GM21786 (cell line): Measurements from ENCODE around the gene SCIN.
"Not testable (repeated sequence)": the region's sequence is repeated elsewhere in the genome, so short reads cannot be mapped to it uniquely, and the experiment has no call there.

Experiments
- ATAC-seq: cut with Tn5 transposase; IDR thresholded peaks from one replicate; pipeline ENCODE4 v1.9.1; 2021; ENCODE audit not compliant: unreplicated experiment

The SCIN gene

GRCh38 chr7:12686234-12686890 is 115.8 kb downstream of the SCIN start:
- ATAC-seq: peak; percentile 72

GRCh38 chr7:12686891-12687717 is 116.6 kb downstream of the SCIN start, which contains the start of gene ARL4A:
TSS of gene ARL4A (plus strand) at chr7:12687633. CDS start at chr7:12688255, 622 bp downstream.
- ATAC-seq: peak; percentile 80

GRCh38 chr7:12687718-12688171 is 117.2 kb downstream of the SCIN start:
- no peak for ATAC-seq

- not testable (repeated sequence) for ATAC-seq
These were observed 118.1 kb downstream of the SCIN start for GRCh38 chr7:12688485-12689170.

- ATAC-seq: no peak
These were observed 118.9 kb downstream of the SCIN start for GRCh38 chr7:12689451-12689850.

DNA sequence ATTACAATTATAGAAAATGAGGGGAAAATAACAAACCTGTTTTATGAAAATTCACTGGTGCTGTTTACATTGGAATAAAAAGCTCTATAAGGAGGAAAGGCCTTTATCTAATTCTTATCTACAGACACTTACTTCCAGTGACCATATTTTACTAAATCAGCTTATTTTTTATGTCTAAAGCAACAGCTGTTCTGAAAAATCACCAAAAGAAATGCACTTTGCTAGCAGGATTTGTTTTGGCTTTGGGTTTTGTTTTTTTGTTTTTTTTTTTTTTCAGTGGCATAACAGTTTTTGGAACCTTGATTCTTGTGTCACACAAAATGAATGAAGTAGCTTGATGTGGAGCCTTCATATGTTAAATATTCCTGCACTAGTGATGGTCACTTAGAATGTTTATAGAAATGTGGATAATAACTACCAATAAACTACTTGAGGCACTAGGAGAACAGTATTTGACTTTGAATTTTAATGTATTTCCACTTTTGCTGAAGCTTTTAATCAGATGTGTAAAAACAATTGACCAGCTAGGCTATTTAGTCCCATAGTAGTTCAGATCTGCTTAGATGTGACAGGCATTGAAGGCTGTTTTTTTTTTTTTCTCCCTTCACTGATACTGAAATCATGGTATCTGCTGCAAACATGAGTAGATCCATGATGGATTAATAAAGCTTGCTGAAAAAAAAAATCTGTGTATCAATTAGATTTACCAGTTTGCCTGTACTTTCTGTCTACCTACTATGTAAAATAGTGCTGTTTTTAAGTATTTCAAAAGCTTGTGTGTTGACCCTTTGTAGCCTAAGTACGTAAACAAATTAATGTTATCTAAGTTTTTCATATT is 119.7 kb downstream of the SCIN start:
- no peak for ATAC-seq

- ATAC-seq: not testable (repeated sequence)
These were observed 120.9 kb downstream of the SCIN start for GRCh38 chr7:12691388-12691787.

DNA sequence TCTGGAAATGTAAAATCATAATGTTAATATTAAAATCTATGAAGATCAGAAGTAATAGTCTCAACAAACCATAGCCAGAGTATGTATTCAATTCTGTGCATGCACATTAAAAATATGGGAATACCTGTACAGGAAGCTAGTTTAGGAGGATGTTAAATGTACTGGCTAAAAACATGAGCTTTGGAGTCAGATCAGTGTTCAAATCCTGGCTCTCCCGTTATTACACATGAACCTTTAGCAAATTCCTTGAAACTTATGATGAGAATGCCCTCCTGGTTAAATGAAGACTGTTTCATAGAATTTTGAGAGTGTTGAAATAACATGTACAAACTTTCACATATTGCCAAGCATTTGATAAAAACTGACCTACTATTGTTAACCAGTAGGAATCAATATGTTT is 121.5 kb downstream of the SCIN start:
- no peak for ATAC-seq

DNA sequence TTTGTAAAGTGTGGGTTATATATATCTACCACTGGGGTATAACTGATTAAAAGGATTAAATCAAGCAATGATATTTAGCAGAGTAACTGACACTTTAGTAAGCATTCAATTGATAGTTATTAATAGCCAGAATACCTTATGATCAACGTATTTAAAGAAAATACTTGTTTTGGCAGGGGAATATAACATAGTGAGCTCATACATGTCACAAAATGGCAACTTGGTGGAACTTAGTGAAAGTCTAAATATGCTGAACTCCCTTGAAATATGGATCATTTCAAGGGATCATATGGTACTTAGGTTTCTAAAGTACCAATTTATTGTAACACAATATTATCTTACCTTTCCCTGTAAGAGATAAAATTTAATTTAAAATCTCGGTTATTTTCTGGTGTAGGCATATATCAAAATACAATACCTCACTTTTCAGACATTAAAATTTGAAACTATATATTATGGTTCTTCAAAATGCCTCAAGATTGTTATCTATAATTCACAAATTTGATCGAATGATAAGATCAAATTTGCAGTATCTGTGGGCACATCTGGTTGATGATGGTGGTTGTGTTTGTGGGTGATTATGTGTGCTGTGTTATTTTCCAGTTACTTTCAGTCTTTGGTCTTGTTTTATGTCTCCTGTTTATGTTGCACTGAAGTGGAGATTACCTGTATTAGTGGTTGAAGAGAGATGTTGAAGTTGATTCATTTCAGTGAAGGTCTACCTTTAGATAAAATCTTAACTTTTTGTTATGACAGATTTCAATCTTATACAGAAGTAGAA is 122.1 kb downstream of the SCIN start:
- no peak for ATAC-seq

DNA sequence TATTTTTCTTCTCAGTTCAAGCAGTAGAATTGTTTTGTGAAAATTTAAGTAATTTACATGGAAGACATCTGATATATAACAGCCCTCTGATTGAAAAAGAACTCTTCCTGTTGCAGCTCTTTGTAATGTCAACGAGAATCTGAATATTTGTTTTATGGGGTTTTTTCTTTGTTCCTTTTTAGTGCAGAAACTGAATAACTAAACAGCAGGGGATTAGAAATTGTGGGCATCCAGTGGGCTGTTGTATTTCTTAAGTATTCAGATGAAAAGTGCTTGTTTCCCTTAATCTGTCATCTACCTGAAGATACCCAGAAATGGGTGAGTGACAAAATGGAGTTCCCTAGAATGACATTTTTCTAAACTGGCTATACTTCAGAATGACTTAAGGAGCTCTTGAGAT is 124.3 kb downstream of the SCIN start:
- no peak for ATAC-seq

DNA sequence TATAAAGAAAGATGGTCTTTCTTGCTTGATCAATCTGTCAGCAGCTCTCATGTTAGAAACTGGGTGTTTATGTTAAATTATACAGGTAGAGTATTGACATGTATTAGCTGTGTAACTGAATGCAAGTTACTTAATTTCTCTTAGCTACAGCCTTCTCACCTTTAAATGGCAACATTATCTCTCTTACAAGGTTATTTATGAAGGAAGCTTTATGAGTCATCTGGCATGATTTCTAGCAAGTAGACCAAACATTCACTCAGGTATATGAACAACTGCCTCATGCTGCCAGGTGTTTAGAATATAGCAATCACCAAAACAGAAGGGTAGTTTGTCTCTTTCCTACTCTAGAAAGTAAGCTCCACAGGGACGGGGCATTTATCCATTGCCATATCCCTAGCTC is 125.4 kb downstream of the SCIN start:
- ATAC-seq: no peak

- ATAC-seq: no peak
These were observed 128.8 kb downstream of the SCIN start for GRCh38 chr7:12699299-12699698.

DNA sequence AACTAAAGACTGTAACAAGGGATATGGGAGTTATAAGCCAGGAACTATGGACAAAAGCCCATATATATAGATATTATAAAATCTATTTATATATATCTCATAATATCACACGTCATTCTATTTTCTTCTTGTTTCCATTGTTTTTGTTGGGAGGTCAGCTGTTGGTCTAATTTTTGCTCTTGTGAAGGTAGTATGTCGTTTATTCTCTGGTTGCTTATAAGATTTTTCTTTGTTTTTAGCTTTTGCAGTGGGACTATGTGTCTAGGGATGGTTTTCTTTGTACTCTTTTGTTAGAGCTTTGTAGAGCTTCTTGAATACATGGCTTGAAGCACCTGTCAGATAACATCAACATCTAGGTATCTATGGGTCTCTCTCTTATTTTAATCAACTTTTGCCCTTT is 130.9 kb downstream of the SCIN start:
- ATAC-seq: no peak

- ATAC-seq: no peak
These were observed 133.4 kb downstream of the SCIN start for GRCh38 chr7:12703881-12704280.

DNA sequence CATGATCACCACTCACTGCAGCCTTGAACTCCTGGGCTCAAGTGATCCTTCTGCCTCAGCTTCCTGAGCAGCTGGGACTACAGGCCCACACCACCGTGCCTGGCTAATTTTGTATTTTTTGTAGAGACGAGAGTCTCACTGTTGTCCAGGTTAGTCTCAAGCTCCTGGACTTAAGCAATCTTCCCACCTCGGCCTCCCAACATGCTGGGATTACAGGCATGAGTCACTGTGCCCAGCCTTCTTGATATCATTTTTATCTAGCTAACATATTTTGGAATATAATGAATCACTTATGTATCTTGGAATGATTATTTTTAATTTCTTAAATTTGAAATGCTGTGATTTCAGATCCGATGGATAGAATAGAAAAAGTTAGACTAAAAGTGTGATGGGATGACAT is 135.4 kb downstream of the SCIN start:
- ATAC-seq: no peak

- ATAC-seq: no peak
These were observed 136.5 kb downstream of the SCIN start for GRCh38 chr7:12706900-12707536.

DNA sequence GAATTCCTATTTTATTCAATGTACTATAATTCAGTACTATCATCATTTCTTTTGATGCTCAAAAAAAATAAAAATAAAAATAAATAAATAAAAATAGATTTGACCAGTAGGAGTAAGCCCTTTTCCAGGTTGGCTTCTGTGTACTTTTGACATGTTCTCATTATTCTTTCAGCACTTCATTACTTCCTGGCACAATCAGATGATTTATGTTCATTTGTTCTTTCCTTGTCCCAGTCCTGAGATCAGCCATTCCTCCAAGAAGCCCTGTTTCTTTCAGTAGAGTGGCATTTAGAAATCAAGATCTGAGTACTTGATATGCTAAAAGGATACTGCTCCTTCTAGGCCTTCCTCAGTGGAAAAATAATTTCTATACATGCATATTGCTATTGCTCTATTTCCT is 137.8 kb downstream of the SCIN start:
- no peak for ATAC-seq
